Neural progenitor cell (in vitro differentiated cells): ENCODE results near the gene RUNX3.

Experiments
- EZH2 ChIP-seq: fragments of 200-600 bp; sonication (generic); IDR thresholded peaks from 2 replicates; pipeline ENCODE4 v1.6.1; 2017; ENCODE audit warnings: antibody characterized with exemption, mild to moderate bottlenecking, moderate library complexity
- TF ChIP-seq, protein P1 (sequence below): fragments of 200-600 bp; sonication (generic); IDR thresholded peaks from 2 replicates; pipeline ENCODE4 v1.5.1; 2017; ENCODE audit warnings: antibody characterized with exemption, mild to moderate bottlenecking

DNA sequence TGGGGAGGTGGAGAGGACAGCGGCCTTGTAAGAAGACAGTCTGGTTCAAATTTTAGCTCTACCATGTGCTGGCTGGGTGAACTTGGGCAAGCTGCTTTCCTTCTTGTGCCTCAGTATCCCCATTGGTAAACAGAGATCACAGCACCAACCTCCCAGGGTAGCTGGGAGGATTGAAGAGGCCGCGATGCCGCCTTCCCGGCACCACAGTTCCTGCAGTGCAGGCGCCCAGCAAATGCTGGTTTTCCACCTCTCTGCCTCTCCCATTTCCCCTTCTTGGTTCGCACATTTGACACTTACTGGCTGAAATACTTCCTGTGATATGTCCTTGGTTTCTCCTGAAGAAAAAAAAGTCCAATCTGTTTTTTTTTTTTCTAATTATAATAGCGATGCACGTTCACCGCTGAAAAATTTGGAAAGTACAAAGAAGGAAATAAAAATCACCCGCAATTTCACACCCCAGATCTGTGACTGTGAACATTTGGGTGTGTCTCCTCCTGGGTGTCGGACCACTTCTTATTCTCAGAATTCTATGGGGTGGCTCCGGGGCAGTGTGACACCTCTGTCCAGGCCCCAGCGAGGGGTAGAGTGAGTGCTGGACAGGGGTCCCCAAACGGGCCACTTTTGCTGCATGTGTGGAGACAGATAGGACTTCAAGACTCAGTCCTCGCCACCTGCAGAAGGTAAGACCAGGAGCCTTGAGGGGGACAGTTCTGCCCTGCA lies 73.1 kb downstream of the RUNX3 start:
- TF ChIP-seq, protein P1, sequence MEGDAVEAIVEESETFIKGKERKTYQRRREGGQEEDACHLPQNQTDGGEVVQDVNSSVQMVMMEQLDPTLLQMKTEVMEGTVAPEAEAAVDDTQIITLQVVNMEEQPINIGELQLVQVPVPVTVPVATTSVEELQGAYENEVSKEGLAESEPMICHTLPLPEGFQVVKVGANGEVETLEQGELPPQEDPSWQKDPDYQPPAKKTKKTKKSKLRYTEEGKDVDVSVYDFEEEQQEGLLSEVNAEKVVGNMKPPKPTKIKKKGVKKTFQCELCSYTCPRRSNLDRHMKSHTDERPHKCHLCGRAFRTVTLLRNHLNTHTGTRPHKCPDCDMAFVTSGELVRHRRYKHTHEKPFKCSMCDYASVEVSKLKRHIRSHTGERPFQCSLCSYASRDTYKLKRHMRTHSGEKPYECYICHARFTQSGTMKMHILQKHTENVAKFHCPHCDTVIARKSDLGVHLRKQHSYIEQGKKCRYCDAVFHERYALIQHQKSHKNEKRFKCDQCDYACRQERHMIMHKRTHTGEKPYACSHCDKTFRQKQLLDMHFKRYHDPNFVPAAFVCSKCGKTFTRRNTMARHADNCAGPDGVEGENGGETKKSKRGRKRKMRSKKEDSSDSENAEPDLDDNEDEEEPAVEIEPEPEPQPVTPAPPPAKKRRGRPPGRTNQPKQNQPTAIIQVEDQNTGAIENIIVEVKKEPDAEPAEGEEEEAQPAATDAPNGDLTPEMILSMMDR, result no peak
- TF ChIP-seq EZH2, result no peak
